Kidney (tissue), 14 donors: ENCODE results near the gene SYNPO2. TPM values are rescaled to one million over a fixed set of nuclear protein-coding genes. Genes with fewer than 3 reads are reported as not detected.

Experiments used
- DNase-seq, 5 donors: peaks; one replicate each; pipeline ENCODE4 v3.0.0-alpha.2; 2013 to 2020
- FAIRE-seq: peaks from 2 replicates; lab custom pipeline; 2012; peaks lifted over from hg19 to GRCh38; lab: Jason Lieb, UNC
- H3K27ac ChIP-seq, 2 donors: one replicate each; pipeline ENCODE4 v1.7.0; 2013; ENCODE audit warnings: low read depth in 2 of 2, low read length in 2 of 2, inconsistent platforms in 1 of 2
- H3K27me3 ChIP-seq: one replicate; pipeline ENCODE4 v1.7.1; 2013; ENCODE audit warnings: low read length, inconsistent platforms; ENCODE audit not compliant: control insufficient read depth, insufficient read depth
- H3K36me3 ChIP-seq, 3 donors: one replicate each; pipeline versions ENCODE4 v1.7.0 to v1.7.1; 2013; ENCODE audit warnings: low read length in 3 of 3, control low read depth in 1 of 3, inconsistent platforms in 1 of 3; ENCODE audit not compliant: insufficient read depth in 3 of 3, control insufficient read depth in 2 of 3
- H3K4me1 ChIP-seq, 3 donors: one replicate each; pipeline versions ENCODE4 v1.7.0 to v1.7.1; 2013; ENCODE audit warnings: low read length in 3 of 3, inconsistent platforms in 1 of 3, low read depth in 1 of 3; ENCODE audit not compliant: control insufficient read depth in 2 of 3, insufficient read depth in 2 of 3
- H3K4me3 ChIP-seq, 3 donors: one replicate each; pipeline versions ENCODE4 v1.7.0 to v1.8.1; 2013; ENCODE audit warnings: low read length in 3 of 3, control low read depth in 1 of 3, inconsistent platforms in 1 of 3
- H3K9ac ChIP-seq, 3 donors: one replicate each; pipeline versions ENCODE4 v1.7.0 to v1.7.1; 2013; ENCODE audit warnings: low read length in 3 of 3, control low read depth in 1 of 3, inconsistent platforms in 1 of 3
- H3K9me3 ChIP-seq, 3 donors: one replicate each; pipeline versions ENCODE4 v1.7.0 to v1.7.1; 2013; ENCODE audit warnings: low read length in 3 of 3, control low read depth in 1 of 3, inconsistent platforms in 1 of 3; ENCODE audit not compliant: control insufficient read depth in 2 of 3, insufficient read depth in 1 of 3
- intact Hi-C: fragments of 100-400 bp; cut with DNase I; formaldehyde crosslinking; loops from one replicate; pipeline ENCODE4 v1.11.1; 2022
- polyA plus RNA-seq: library from polyadenylated mRNA; stranded (reverse); fragments of 350-450 nt; fragmentation: Illumina TruSeq; extraction: RNeasy Lipid Tissue Mini Kit (QIAGEN cat#74804); gene quantifications from one replicate; pipeline ENCODE4 v1.2.3, GENCODE V29; 2014; ENCODE audit warnings: low read depth, low replicate concordance; ENCODE audit not compliant: insufficient read depth
- total RNA-seq: library from RNA; stranded (reverse); fragmentation: NEBNext Ultra II Directional; extraction: Animal tissue kit (Norgen Biotek cat#: 25700); gene quantifications from one replicate; pipeline ENCODE4 v1.2.1, GENCODE V29; 2021
- TF ChIP-seq, protein P1 (sequence below): IDR thresholded peaks from 3 replicates; pipeline ENCODE4 v1.5.1; 2012; ENCODE audit warnings: mild to moderate bottlenecking, moderate library complexity, borderline replicate concordance; ENCODE audit not compliant: insufficient read depth; ENCODE audit errors: extremely low read depth
- donor health status: control.
- donor health status: control.
- donor health status: control.
- donor health status: control.
- donor health status: control.
- donor health status: DM: yes; HTN: yes; CAD: no.
- donor health status: Normal renal cell carcinoma (clear cell type).

Gene SYNPO2
- total and polyA plus RNA-seq, 2 donors from 2014 or later, result 7.5 to 56.5 TPM

DNA sequence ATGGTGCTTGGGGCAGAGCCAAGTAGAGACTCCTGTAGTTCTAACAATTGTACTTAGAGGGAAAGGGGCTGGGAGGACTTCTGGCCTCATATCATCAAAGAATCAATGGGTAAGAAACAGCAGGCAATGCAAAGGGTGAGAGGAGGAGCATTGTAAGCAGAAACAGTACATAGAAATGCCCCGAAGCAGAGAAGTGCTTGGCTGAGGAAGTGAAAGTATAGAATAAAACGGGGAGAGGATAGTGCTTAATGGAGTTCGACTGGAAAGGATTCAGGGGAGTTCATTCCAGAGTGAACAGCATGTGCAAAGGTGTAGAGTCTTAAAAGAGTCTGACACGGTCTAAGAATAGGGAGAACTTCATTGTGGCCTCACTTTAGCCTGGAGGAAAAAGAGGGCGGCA is 103.0 kb downstream of the SYNPO2 start:
- Histone ChIP-seq H3K27me3 (no peaks in the 10 kb centered on the region), H3K36me3 (no peaks in the 10 kb centered on the region), H3K4me1 (no peaks in the 10 kb centered on the region), H3K9ac (no peak overlapping the region), H3K27ac (no peak overlapping the region), H3K9me3 (no peaks in the 10 kb centered on the region), H3K4me3 (no peak overlapping the region)
- TF ChIP-seq, protein P1, sequence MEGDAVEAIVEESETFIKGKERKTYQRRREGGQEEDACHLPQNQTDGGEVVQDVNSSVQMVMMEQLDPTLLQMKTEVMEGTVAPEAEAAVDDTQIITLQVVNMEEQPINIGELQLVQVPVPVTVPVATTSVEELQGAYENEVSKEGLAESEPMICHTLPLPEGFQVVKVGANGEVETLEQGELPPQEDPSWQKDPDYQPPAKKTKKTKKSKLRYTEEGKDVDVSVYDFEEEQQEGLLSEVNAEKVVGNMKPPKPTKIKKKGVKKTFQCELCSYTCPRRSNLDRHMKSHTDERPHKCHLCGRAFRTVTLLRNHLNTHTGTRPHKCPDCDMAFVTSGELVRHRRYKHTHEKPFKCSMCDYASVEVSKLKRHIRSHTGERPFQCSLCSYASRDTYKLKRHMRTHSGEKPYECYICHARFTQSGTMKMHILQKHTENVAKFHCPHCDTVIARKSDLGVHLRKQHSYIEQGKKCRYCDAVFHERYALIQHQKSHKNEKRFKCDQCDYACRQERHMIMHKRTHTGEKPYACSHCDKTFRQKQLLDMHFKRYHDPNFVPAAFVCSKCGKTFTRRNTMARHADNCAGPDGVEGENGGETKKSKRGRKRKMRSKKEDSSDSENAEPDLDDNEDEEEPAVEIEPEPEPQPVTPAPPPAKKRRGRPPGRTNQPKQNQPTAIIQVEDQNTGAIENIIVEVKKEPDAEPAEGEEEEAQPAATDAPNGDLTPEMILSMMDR, result no peak
- DNase-seq (no peak), FAIRE-seq (no peak)
- intact Hi-C loops, result no loop called here

DNA sequence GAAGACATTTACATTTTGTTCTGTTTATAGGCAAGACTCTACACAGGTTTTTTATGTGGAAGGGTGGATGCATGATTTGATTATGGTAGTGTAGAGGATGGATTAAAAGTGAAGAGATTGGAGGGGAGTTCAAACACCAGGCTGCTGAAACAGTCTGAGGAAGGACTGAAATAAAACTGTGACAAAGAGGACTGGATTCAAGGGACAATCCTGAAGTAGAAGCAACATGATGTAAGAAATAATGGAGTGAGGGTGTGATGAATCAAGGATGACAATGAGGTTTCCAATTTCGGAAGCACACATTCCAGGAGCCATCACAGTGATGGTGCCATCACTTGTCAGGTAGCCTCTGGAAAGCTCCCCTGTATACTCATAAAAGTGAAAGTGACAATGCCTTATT is 103.5 kb downstream of the SYNPO2 start:
- no peaks in the 10 kb centered on the region for H3K27me3 ChIP-seq
- DNase-seq (no peak), FAIRE-seq (no peak)
- no peaks in the 10 kb centered on the region for H3K36me3 ChIP-seq
- no peak overlapping the region for H3K27ac ChIP-seq
- H3K9ac ChIP-seq, result no peak overlapping the region
- intact Hi-C loops, result no loop called here
- H3K4me3 ChIP-seq, result no peak overlapping the region
- TF ChIP-seq, protein P1, result no peak
- no peaks in the 10 kb centered on the region for H3K4me1 ChIP-seq
- H3K9me3 ChIP-seq, result no peaks in the 10 kb centered on the region

DNA sequence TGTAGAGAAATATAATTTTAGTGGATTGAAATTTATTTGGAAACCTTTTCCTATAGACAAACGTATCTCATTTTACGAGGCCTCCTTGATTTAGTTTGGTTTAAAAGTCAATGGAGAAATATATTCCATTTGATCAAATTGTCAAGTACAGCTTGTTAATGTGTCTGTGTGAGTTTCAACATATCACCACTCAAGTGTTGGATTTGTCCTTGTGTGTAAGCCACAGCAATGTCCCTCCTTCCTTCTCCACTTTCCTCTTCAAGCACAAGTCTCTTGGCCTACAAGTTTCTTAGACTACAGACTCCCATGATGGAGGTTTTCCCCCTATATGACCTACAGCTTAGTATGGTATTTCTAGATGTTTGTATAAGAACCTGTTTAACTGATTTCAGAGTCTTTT is 104.7 kb downstream of the SYNPO2 start:
- no peaks in the 10 kb centered on the region for H3K4me1 ChIP-seq
- H3K9me3 ChIP-seq, result no peaks in the 10 kb centered on the region
- H3K36me3 ChIP-seq, result no peaks in the 10 kb centered on the region
- no peak overlapping the region for H3K9ac ChIP-seq
- FAIRE-seq (no peak), DNase-seq (no peak)
- H3K4me3 ChIP-seq, result no peak overlapping the region
- H3K27ac ChIP-seq, result no peak overlapping the region
- TF ChIP-seq, protein P1, result no peak
- no peaks in the 10 kb centered on the region for H3K27me3 ChIP-seq
- intact Hi-C loops, result no loop called here

DNA sequence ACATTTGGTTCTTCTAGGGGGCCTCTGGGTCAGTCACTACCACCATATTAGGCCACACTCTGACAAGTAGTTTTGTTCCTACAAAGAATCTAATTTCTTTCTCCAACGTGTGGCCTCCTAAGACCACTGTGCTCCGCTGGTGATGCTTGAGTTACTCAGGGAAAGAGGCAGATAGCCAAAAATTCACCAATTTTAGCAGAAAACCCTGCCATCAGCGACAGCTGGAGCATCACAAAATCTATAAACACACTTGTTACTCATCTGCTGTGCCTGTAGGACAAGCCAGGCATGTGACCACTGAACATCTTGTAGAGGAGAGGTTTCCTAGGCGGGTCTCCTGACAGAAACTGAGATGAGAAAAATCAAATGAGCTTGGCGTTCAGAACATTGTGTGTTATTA is 105.4 kb downstream of the SYNPO2 start:
- H3K9me3 ChIP-seq, result no peaks in the 10 kb centered on the region
- H3K27ac ChIP-seq, result no peak overlapping the region
- intact Hi-C loops, result no loop called here
- DNase-seq (no peak), FAIRE-seq (no peak)
- H3K9ac ChIP-seq, result no peak overlapping the region
- no peaks in the 10 kb centered on the region for H3K4me1 ChIP-seq
- H3K36me3 ChIP-seq, result no peaks in the 10 kb centered on the region
- H3K4me3 ChIP-seq, result no peak overlapping the region
- TF ChIP-seq, protein P1, result no peak
- H3K27me3 ChIP-seq, result no peaks in the 10 kb centered on the region
